HG03135 (cell line): Measurements from ENCODE around the gene PXDN.

Experiments used
- ATAC-seq: cut with Tn5 transposase; IDR thresholded peaks from one replicate; pipeline ENCODE4 v1.9.1; 2021; ENCODE audit warnings: mild to moderate bottlenecking, moderate library complexity; ENCODE audit not compliant: unreplicated experiment

PXDN gene

GRCh38 chr2:1586251-1586922, 157.9 kb downstream of the PXDN start:
- no peak for ATAC-seq

- ATAC-seq: no peak
Observed at GRCh38 chr2:1585635-1586034, 158.7 kb downstream of the PXDN start.

GRCh38 chr2:1584691-1585485, 159.4 kb downstream of the PXDN start:
- ATAC-seq: no peak

GRCh38 chr2:1584051-1584531, 160.2 kb downstream of the PXDN start:
- no peak for ATAC-seq

DNA sequence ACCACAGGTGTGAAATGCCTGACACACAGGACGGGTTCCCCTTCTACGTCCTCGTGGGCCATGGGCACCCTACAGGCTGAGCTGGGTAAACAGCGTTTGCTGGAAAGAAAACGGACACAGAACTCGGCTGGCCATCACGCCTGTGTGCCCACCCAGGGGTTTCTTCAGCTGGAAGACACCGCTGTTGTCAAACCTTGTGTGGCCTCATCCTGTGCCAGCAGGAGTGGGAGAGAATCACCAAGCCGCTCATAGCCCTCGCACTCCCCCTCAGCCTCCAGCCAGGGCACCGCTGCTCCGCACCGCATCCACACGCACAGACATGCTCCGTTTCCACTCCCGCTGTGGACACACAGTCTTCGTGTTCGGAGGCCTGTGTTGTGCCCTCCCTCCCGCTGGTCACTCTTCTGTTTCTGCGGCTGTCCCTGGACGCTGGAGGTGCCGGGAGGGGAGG, 161.4 kb downstream of the PXDN start:
- ATAC-seq: no peak

DNA sequence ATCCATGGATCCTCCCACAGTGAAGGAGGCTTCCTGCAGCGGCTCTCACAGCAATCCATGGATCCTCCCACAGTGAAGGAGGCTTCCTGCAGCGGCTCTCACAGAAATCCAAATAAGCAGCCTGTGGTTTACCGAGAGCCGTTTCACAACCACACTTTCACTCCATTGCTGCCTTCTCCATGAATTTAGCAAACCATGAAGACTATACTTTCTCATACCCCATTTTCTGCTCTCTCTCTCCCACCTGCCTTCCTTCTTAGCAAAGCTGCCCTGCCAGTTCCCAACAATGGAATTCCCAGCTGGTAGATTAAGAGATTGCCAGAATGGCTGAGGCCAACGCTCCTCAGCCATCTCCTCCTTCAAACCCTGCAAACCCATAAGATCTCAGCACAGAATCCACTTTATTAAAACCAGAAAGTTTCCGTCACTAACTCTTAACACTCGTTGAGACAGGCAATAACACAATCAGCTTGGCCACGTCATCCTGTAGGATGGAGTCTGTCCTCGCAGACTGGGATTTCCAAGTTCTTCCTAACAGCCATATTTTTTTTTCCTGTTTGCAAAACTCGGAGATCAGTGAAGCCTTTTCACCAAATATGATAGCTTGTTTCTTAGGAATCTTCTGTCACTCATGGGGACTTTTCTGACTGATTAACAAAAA, 162.2 kb downstream of the PXDN start:
- no peak for ATAC-seq
